Trophoblast cell (in vitro differentiated cells and primary cell): ENCODE data around the gene RASA3.

ENCODE experiments used
- DNase-seq, 2 donors: peaks; one replicate each; pipeline ENCODE4 v3.0.0-alpha.2; 2016
- H2AFZ ChIP-seq: 2 replicates; pipeline ENCODE4 v1.6.1; 2013; ENCODE audit warnings: low read length, moderate library complexity, mild to moderate bottlenecking; ENCODE audit not compliant: insufficient read depth, poor library complexity
- H2AK5ac ChIP-seq: 2 replicates; pipeline ENCODE4 v1.6.1; 2013; ENCODE audit warnings: mild to moderate bottlenecking, low read length
- H2BK120ac ChIP-seq: 2 replicates; pipeline ENCODE4 v1.6.1; 2013; ENCODE audit warnings: low read length, mild to moderate bottlenecking, moderate library complexity; ENCODE audit not compliant: insufficient read depth, poor library complexity
- H2BK12ac ChIP-seq: 2 replicates; pipeline ENCODE4 v1.6.1; 2013; ENCODE audit warnings: mild to moderate bottlenecking, low read length, moderate library complexity
- H2BK5ac ChIP-seq: 2 replicates; pipeline ENCODE4 v1.6.1; 2013; ENCODE audit warnings: low read length, low read depth, moderate library complexity, mild to moderate bottlenecking; ENCODE audit not compliant: poor library complexity
- H3K14ac ChIP-seq: 2 replicates; pipeline ENCODE4 v1.6.1; 2013; ENCODE audit warnings: mild to moderate bottlenecking, low read length
- H3K18ac ChIP-seq: 2 replicates; pipeline ENCODE4 v1.6.1; 2013; ENCODE audit warnings: mild to moderate bottlenecking, low read length
- H3K23ac ChIP-seq: 2 replicates; pipeline ENCODE4 v1.6.1; 2013; ENCODE audit warnings: low read length
- H3K27ac ChIP-seq: 2 replicates; pipeline ENCODE4 v1.5.1; 2013; ENCODE audit warnings: low read depth, mild to moderate bottlenecking, inconsistent platforms, low read length, moderate library complexity
- H3K27me3 ChIP-seq: 2 replicates; pipeline ENCODE4 v1.6.1; 2013; ENCODE audit warnings: inconsistent platforms, mild to moderate bottlenecking, low read length, moderate library complexity; ENCODE audit not compliant: insufficient read depth
- H3K36me3 ChIP-seq, 2 experiments: 1 replicate in 1 of 2; 2 replicates in 1 of 2; pipeline ENCODE4 v1.6.1; 2013; ENCODE audit warnings: low read length in 2 of 2, mild to moderate bottlenecking in 2 of 2, moderate library complexity in 1 of 2; ENCODE audit not compliant: insufficient read depth in 2 of 2, control insufficient read depth in 1 of 2
- H3K4ac ChIP-seq: 2 replicates; pipeline ENCODE4 v1.6.1; 2013; ENCODE audit warnings: low read depth, mild to moderate bottlenecking, low read length, moderate library complexity
- H3K4me1 ChIP-seq, 2 experiments: 1 replicate in 1 of 2; 2 replicates in 1 of 2; pipeline ENCODE4 v1.6.1; 2013; ENCODE audit warnings: low read length in 2 of 2, mild to moderate bottlenecking in 2 of 2, moderate library complexity in 1 of 2; ENCODE audit not compliant: insufficient read depth in 2 of 2, control insufficient read depth in 1 of 2
- H3K4me2 ChIP-seq: 2 replicates; pipeline ENCODE4 v1.6.1; 2013; ENCODE audit warnings: inconsistent platforms, mild to moderate bottlenecking, low read length, moderate library complexity
- H3K4me3 ChIP-seq: 2 replicates; pipeline ENCODE4 v1.5.1; 2013; ENCODE audit warnings: mild to moderate bottlenecking, low read depth, low read length, inconsistent platforms
- H3K79me1 ChIP-seq: one replicate; pipeline ENCODE4 v1.6.1; 2013; ENCODE audit warnings: low read length
- H3K79me2 ChIP-seq: 2 replicates; pipeline ENCODE4 v1.6.1; 2013; ENCODE audit warnings: low read length, mild to moderate bottlenecking; ENCODE audit not compliant: control insufficient read depth, insufficient read depth, poor library complexity
- H3K9ac ChIP-seq: 2 replicates; pipeline ENCODE4 v1.6.1; 2013; ENCODE audit warnings: mild to moderate bottlenecking, low read length
- H3K9me3 ChIP-seq: 2 replicates; pipeline ENCODE4 v1.6.1; 2013; ENCODE audit warnings: low read depth, mild to moderate bottlenecking, control low read depth, inconsistent platforms, low read length; ENCODE audit not compliant: insufficient read depth
- H4K12ac ChIP-seq: 2 replicates; pipeline ENCODE4 v1.6.1; 2013; ENCODE audit warnings: low read depth, mild to moderate bottlenecking, low read length, moderate library complexity
- H4K8ac ChIP-seq: 2 replicates; pipeline ENCODE4 v1.6.1; 2013; ENCODE audit warnings: low read depth, mild to moderate bottlenecking, low read length, moderate library complexity
- H4K91ac ChIP-seq: one replicate; pipeline ENCODE4 v1.6.1; 2013; ENCODE audit warnings: low read depth, mild to moderate bottlenecking, low read length, moderate library complexity
- WGBS: extraction: QIAGEN DNeasy Blood & Tissue Kit; methylation state at CpG from one replicate; pipeline ENCODE4 v1.1.7; 2013; ENCODE audit warnings: missing lambda C conversion rate; ENCODE audit not compliant: insufficient read length, insufficient coverage; ENCODE audit errors: extremely low coverage; 5-methylcytosine and 5-hydroxymethylcytosine counted together

RASA3 gene

GRCh38 chr13:114041493-114041892, 90.9 kb downstream of the RASA3 start:
- Histone ChIP-seq H3K27me3 (no peaks in the 10 kb centered on the region), H3K79me1 (no peaks in the 10 kb centered on the region), H3K14ac (no peak overlapping the region), H3K9ac (no peak overlapping the region), H2BK5ac (no peak overlapping the region), H3K36me3 (peaks cover 0 to 17% of the 10 kb centered on the region in 2 experiments), H3K4me3 (no peak overlapping the region), H4K12ac (no peak overlapping the region), H4K91ac (no peak overlapping the region), H3K79me2 (no peaks in the 10 kb centered on the region), H3K23ac (no peak overlapping the region), H3K4ac (no peak overlapping the region), H3K4me1 (peaks cover 2 to 3% of the 10 kb centered on the region in 2 experiments), H3K27ac (no peak overlapping the region), H2BK12ac (no peak overlapping the region), H3K9me3 (peaks cover 5% of the 10 kb centered on the region), H3K4me2 (no peak overlapping the region), H2BK120ac (no peak overlapping the region), H4K8ac (no peak overlapping the region), H3K18ac (no peak overlapping the region), H2AFZ (no peak overlapping the region), H2AK5ac (no peak overlapping the region)
- no peak for DNase-seq
- WGBS, result no CpG with 5 or more reads among the region's 17 CpGs

DNA sequence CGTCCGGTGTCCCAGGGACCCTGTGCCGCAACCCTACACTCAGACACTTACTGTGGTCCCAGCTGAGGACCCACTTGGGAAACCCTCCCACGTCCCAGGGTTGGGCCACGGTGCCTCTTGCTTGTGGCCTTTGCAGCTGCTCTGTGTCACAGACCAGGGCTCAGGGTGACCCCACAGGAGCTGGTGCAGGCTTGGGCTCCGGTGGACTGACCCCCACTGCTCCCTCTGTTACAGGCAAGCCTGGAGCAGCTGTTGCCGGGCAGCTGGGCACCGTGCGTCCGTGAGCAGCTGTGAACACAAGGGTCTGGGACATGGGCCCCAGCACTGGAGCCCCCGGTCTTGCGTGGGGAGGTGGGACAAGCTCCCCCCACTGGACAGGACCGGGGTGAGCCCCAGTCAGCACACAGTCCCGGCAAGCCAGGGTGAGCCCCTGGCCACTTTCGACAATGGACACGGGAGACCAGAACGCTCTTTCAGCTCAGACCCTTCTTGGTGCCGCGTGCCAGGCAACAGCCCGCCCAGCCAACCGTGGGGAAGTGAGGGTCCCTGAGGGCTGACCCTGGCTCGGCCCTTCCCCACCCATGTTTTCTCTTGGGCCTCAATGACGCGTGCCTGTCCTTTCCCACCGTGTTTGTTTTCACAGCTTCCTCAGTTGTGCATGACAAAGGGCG, 92.8 kb downstream of the RASA3 start:
- H2BK12ac ChIP-seq, result no peak overlapping the region

GRCh38 chr13:114038900-114039299, 93.5 kb downstream of the RASA3 start:
- H3K9ac ChIP-seq, result no peak overlapping the region
- no peak overlapping the region for H3K23ac ChIP-seq
- no peak overlapping the region for H2BK12ac ChIP-seq
- no peak overlapping the region for H2BK120ac ChIP-seq
- DNase-seq, result no peak
- H3K27me3 ChIP-seq, result no peaks in the 10 kb centered on the region
- no peaks in the 10 kb centered on the region for H3K79me2 ChIP-seq
- H4K91ac ChIP-seq, result no peak overlapping the region
- no peaks in the 10 kb centered on the region for H3K79me1 ChIP-seq
- no peak overlapping the region for H2AFZ ChIP-seq
- H3K4me2 ChIP-seq, result no peak overlapping the region
- H3K27ac ChIP-seq, result no peak overlapping the region
- H4K12ac ChIP-seq, result no peak overlapping the region
- H3K14ac ChIP-seq, result no peak overlapping the region
- peaks cover 0 to 17% of the 10 kb centered on the region in 2 experiments for H3K36me3 ChIP-seq
- H4K8ac ChIP-seq, result no peak overlapping the region
- no peak overlapping the region for H2BK5ac ChIP-seq
- peaks cover 11% of the 10 kb centered on the region in 2 experiments for H3K4me1 ChIP-seq
- no peak overlapping the region for H3K4me3 ChIP-seq
- peaks cover 5% of the 10 kb centered on the region for H3K9me3 ChIP-seq
- no CpG with 5 or more reads among the region's 14 CpGs for WGBS
- no peak overlapping the region for H2AK5ac ChIP-seq
- H3K4ac ChIP-seq, result no peak overlapping the region
- H3K18ac ChIP-seq, result no peak overlapping the region

More for the DNA sequence above, 92.8 kb downstream of the RASA3 start:
- peaks cover 11% of the 10 kb centered on the region in 2 experiments for H3K4me1 ChIP-seq
- peaks cover 5% of the 10 kb centered on the region for H3K9me3 ChIP-seq
- H3K18ac ChIP-seq, result no peak overlapping the region
- no peak overlapping the region for H4K12ac ChIP-seq
- H2BK5ac ChIP-seq, result no peak overlapping the region
- H3K23ac ChIP-seq, result no peak overlapping the region
- peaks cover 0 to 17% of the 10 kb centered on the region in 2 experiments for H3K36me3 ChIP-seq
- H2AFZ ChIP-seq, result no peak overlapping the region
- no peak overlapping the region for H3K4me2 ChIP-seq
- no peak overlapping the region for H2AK5ac ChIP-seq
- no peak overlapping the region for H3K9ac ChIP-seq
- no peaks in the 10 kb centered on the region for H3K79me1 ChIP-seq
- H3K27ac ChIP-seq, result no peak overlapping the region
- H4K91ac ChIP-seq, result no peak overlapping the region
- WGBS, result no CpG with 5 or more reads among the region's 26 CpGs
- DNase-seq, result no peak
- no peak overlapping the region for H3K14ac ChIP-seq
- no peaks in the 10 kb centered on the region for H3K27me3 ChIP-seq
- H3K4me3 ChIP-seq, result no peak overlapping the region
- no peak overlapping the region for H3K4ac ChIP-seq
- H3K79me2 ChIP-seq, result no peaks in the 10 kb centered on the region
- H4K8ac ChIP-seq, result no peak overlapping the region
- no peak overlapping the region for H2BK120ac ChIP-seq

GRCh38 chr13:114038211-114038613, 94.2 kb downstream of the RASA3 start:
- no peak overlapping the region for H3K23ac ChIP-seq
- H3K4me2 ChIP-seq, result no peak overlapping the region
- no peak overlapping the region for H3K4me3 ChIP-seq
- H3K79me1 ChIP-seq, result no peaks in the 10 kb centered on the region
- H3K36me3 ChIP-seq, result peaks cover 0 to 17% of the 10 kb centered on the region in 2 experiments
- no peak overlapping the region for H3K14ac ChIP-seq
- peaks cover 11% of the 10 kb centered on the region in 2 experiments for H3K4me1 ChIP-seq
- no peak overlapping the region for H2AFZ ChIP-seq
- H4K8ac ChIP-seq, result no peak overlapping the region
- no peaks in the 10 kb centered on the region for H3K79me2 ChIP-seq
- no peak overlapping the region for H4K12ac ChIP-seq
- peaks cover 5% of the 10 kb centered on the region for H3K9me3 ChIP-seq
- H2AK5ac ChIP-seq, result no peak overlapping the region
- H2BK120ac ChIP-seq, result no peak overlapping the region
- H3K27ac ChIP-seq, result no peak overlapping the region
- H3K27me3 ChIP-seq, result no peaks in the 10 kb centered on the region
- no peak overlapping the region for H3K9ac ChIP-seq
- no peak for DNase-seq
- H3K4ac ChIP-seq, result no peak overlapping the region
- no peak overlapping the region for H3K18ac ChIP-seq
- no peak overlapping the region for H4K91ac ChIP-seq
- no peak overlapping the region for H2BK5ac ChIP-seq
- no CpG with 5 or more reads among the region's 19 CpGs for WGBS
- H2BK12ac ChIP-seq, result no peak overlapping the region
